AG04449 (cell line): Measurements from ENCODE around the gene HPN.
A peak's percentile ranks its signal among the peaks of the same experiment; 100 is the strongest.
"Not testable (repeated sequence)": the region's sequence is repeated elsewhere in the genome, so short reads cannot be mapped to it uniquely, and the experiment has no call there.

ENCODE experiments used
- CTCF ChIA-PET: fragments of 350-600 bp; formaldehyde crosslinking; extraction: SDS; loops from one replicate; lab custom pipeline; 2021; ENCODE audit warnings: antibody characterized with exemption; lab: Yijun Ruan, JAX
- POLR2A ChIA-PET: fragments of 400-600, 350-600 bp; formaldehyde crosslinking; extraction: SDS; loops from one replicate; lab custom pipeline; 2020; ENCODE audit warnings: antibody characterized with exemption, inconsistent platforms; lab: Yijun Ruan, JAX
- DNase-seq: peaks from one replicate; pipeline ENCODE4 v3.0.0-alpha.2; 2010; ENCODE audit warnings: low read depth, low spot score
- H3K4me3 ChIP-seq: 2 replicates; pipeline ENCODE4 v1.5.1; 2011; ENCODE audit warnings: low read depth, mild to moderate bottlenecking, control low read depth, low read length
- TF ChIP-seq, protein P1 (sequence below): IDR thresholded peaks from one replicate; pipeline ENCODE4 v1.5.1; 2011; ENCODE audit warnings: mild to moderate bottlenecking, moderate library complexity, low read length, control low read depth, inconsistent platforms; ENCODE audit not compliant: insufficient read depth; ENCODE audit errors: missing control alignments

HPN gene

DNA sequence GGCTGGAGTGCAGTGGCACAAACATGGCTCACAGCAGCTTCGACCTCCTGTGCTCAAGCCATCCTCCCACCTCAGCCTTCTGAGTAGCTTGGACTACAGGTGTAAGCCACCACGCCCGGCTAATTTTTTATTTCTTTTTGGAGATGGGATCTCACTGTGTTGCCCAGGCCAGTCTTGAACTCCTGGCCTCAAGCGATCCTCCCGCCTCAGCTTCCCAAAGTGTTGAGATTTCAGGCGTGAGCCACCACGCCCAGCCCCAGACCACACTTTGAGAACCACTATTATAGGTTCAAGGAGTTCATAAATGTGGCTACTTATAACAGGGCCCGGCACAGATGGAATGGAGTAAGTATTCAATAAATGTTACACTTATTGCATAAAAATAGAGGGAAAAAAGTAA lies 14.5 kb upstream of the HPN start:
- TF ChIP-seq, protein P1, sequence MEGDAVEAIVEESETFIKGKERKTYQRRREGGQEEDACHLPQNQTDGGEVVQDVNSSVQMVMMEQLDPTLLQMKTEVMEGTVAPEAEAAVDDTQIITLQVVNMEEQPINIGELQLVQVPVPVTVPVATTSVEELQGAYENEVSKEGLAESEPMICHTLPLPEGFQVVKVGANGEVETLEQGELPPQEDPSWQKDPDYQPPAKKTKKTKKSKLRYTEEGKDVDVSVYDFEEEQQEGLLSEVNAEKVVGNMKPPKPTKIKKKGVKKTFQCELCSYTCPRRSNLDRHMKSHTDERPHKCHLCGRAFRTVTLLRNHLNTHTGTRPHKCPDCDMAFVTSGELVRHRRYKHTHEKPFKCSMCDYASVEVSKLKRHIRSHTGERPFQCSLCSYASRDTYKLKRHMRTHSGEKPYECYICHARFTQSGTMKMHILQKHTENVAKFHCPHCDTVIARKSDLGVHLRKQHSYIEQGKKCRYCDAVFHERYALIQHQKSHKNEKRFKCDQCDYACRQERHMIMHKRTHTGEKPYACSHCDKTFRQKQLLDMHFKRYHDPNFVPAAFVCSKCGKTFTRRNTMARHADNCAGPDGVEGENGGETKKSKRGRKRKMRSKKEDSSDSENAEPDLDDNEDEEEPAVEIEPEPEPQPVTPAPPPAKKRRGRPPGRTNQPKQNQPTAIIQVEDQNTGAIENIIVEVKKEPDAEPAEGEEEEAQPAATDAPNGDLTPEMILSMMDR: no peak
- ChIA-PET POLR2A (no interaction called here), CTCF (interaction anchor here (0.8 to 4.5 kb wide), 4 partner anchors 14 to 54 kb away, joined by 3 to 23 read pairs (median 6); no protein-coding TSS in a partner anchor)
- no peak overlapping the region for H3K4me3 ChIP-seq
- DNase-seq: no peak

DNA sequence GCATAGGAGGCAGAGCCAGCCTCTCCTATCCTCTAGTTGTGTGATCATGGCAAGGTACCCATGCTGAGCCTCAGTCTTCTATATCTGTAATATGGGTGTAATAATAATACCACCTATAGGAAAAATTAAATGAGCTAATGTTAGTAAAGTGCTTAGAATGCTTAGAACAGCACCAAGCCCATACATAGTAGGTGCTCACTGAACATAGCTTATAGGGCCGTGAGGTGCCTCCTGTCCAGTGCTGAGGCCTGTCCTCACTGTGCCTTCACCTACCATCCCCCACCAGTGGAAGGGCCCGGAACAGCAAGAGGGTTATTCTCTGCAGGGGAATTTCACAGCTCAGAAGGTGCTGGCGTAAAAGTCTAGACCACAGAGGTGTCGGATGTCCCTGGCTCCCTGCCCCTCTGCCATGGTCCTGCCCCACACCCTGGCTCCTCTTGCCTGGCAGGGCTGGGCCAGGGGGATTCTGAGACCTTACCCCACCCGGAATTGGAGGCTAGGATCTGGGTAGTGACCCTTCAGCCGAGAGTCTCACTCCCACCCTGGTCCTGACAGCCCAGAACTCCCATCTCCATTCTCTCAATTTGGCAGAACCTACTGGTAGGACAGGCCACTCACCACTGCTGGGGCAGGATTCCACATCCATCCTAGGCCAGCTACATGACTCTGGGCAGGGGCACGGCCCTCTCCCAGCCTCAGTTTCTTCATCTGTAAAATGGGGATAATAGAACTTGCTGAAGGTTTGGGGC lies 13.5 kb upstream of the HPN start:
- TF ChIP-seq, protein P1: no peak
- ChIA-PET CTCF (interaction anchor here (1.0 to 4.5 kb wide), 5 partner anchors 10 to 55 kb away, joined by 4 to 23 read pairs (median 5); no protein-coding TSS in a partner anchor), POLR2A (interaction anchor here (0.8 kb wide), 1 partner anchor 9 kb away, joined by 3 read pairs; no protein-coding TSS in a partner anchor)
- DNase-seq: no peak
- no peak overlapping the region for H3K4me3 ChIP-seq

- H3K4me3 ChIP-seq, POLR2A ChIA-PET, DNase-seq: not testable (repeated sequence)
- CTCF ChIA-PET: interaction anchor here (2.1 to 4.5 kb wide), 2 partner anchors 16 kb away, joined by 4 to 23 read pairs; no protein-coding TSS in a partner anchor
These were observed 13.0 kb upstream of the HPN start for GRCh38 chr19:35028600-35028885.

GRCh38 chr19:35029275-35029736 lies 12.2 kb upstream of the HPN start:
- CTCF ChIA-PET: interaction anchor here (2.1 to 4.5 kb wide), 2 partner anchors 15 to 17 kb away, joined by 4 to 23 read pairs; no protein-coding TSS in a partner anchor
- not testable (repeated sequence) for H3K4me3 ChIP-seq, DNase-seq
- POLR2A ChIA-PET: interaction anchor here (0.5 to 0.8 kb wide), 2 partner anchors 124 to 330 kb away, joined by 3 read pairs; no protein-coding TSS in a partner anchor

- peak overlapping the region; percentile 47 for H3K4me3 ChIP-seq
- TF ChIP-seq, protein P1: no peak
- ChIA-PET CTCF (no interaction called here), POLR2A (interaction anchor here (0.5 to 1.1 kb wide), 2 partner anchors 9 to 331 kb away, joined by 3 read pairs; no protein-coding TSS in a partner anchor)
- DNase-seq: no peak
These were observed 11.7 kb upstream of the HPN start for GRCh38 chr19:35029737-35030256.

- CTCF ChIA-PET: interaction anchor here (1.5 to 1.6 kb wide), 2 partner anchors 16 to 36 kb away, joined by 5 to 6 read pairs; no protein-coding TSS in a partner anchor
- TF ChIP-seq, protein P1: no peak
- no peak for DNase-seq
- POLR2A ChIA-PET: interaction anchor here (0.7 to 1.1 kb wide), 2 partner anchors 10 to 24 kb away, joined by 3 to 4 read pairs; no protein-coding TSS in a partner anchor
- H3K4me3 ChIP-seq: peak within 1 kb of the TSS; percentile 60
These were observed 11.1 kb upstream of the HPN start, which contains the start of gene SCN1B for GRCh38 chr19:35030257-35031071. SCN1B (plus strand) TSS chr19:35030470; CDS start chr19:35030821, 351 bp downstream.
